Transverse colon (tissue), 4 donors: ENCODE results near the gene IL4. TPM values are rescaled to one million over a fixed set of nuclear protein-coding genes. Genes with fewer than 3 reads are reported as not detected.

Source experiments
- DNase-seq: peaks from one replicate; pipeline ENCODE4 v3.0.0-alpha.2; 2019
- H3K27ac ChIP-seq, 4 donors: fragments of 200-600 bp; sonication (generic); 2 replicates each; pipeline ENCODE4 v1.5.1; 2016 to 2018; ENCODE audit warnings: inconsistent platforms in 4 of 4
- H3K27me3 ChIP-seq: fragments of 200-600 bp; sonication (generic); 2 replicates; pipeline ENCODE4 v1.5.1; 2017; ENCODE audit warnings: inconsistent platforms
- H3K36me3 ChIP-seq, 4 donors: fragments of 200-600 bp; sonication (generic); 2 replicates each; pipeline ENCODE4 v1.5.1; 2017 to 2019; ENCODE audit warnings: inconsistent platforms in 4 of 4
- H3K4me1 ChIP-seq, 4 donors: fragments of 200-600 bp; sonication (generic); 2 replicates each; pipeline ENCODE4 v1.5.1; 2017 to 2020; ENCODE audit warnings: inconsistent platforms in 4 of 4
- H3K4me3 ChIP-seq, 4 donors: fragments of 200-600 bp; sonication (generic); 1 replicate in 1 of 4; 2 replicates in 3 of 4; pipeline versions ENCODE4 v1.5.1 to v1.6.1; 2017 to 2019; ENCODE audit warnings: inconsistent platforms in 4 of 4
- H3K9me3 ChIP-seq, 2 donors: fragments of 200-600 bp; sonication (generic); 2 replicates each; pipeline ENCODE4 v1.5.1; 2017 to 2019; ENCODE audit warnings: inconsistent platforms in 2 of 2
- CTCF ChIP-seq, 5 experiments: fragments of 200-600 bp in 3 of 5; fragments of 450-650 bp in 2 of 5; sonication (generic) in 3 of 5; IDR thresholded peaks; 1 replicate in 2 of 5; 2 replicates in 3 of 5; pipeline ENCODE4 v1.5.1; 2016 to 2017; ENCODE audit warnings: antibody characterized with exemption in 5 of 5, inconsistent platforms in 3 of 5, mild to moderate bottlenecking in 2 of 5, moderate library complexity in 1 of 5
- EP300 ChIP-seq: sonication (generic); formaldehyde crosslinking; IDR thresholded peaks from one replicate; pipeline ENCODE4 v1.6.1; 2017; ENCODE audit warnings: antibody characterized with exemption, low read depth
- POLR2A ChIP-seq: fragments of 450-650 bp; IDR thresholded peaks from one replicate; pipeline ENCODE4 v1.6.1; 2016; ENCODE audit warnings: antibody characterized with exemption, mild to moderate bottlenecking, moderate library complexity
- POLR2AphosphoS5 ChIP-seq, 3 donors: sonication (generic); formaldehyde crosslinking; IDR thresholded peaks; one replicate each; pipeline ENCODE4 v1.6.1; 2016; ENCODE audit warnings: antibody characterized with exemption in 3 of 3
- WGBS, 2 donors: methylation state at CpG; one replicate each; pipeline ENCODE4 v1.1.5; 2018; ENCODE audit warnings: low coverage in 1 of 2; 5-methylcytosine and 5-hydroxymethylcytosine counted together
- in situ Hi-C, 4 donors: fragments of 200-750 bp; cut with MboI; loops; one replicate each; pipeline versions ENCODE4 v1.15.0 to v1.15.1; 2017; ENCODE audit warnings: low sequenced_read_pairs in 3 of 4, low pct_ligation_motif_present in 1 of 4, low pct_unique_long_range_greater_than_20kb in 1 of 4
- intact Hi-C: fragments of 100-400 bp; cut with DNase I; formaldehyde crosslinking; loops from one replicate; pipeline ENCODE4 v1.15.1; 2023; ENCODE audit warnings: low total_unique reads
- total RNA-seq, 4 donors: library from RNA; depleted of rRNA; stranded (reverse); fragments of >200 nt; gene quantifications; one replicate each; pipeline ENCODE4 v1.1.0, GENCODE V29; 2016

The IL4 gene
- total RNA-seq, 4 donors from 2014 or later = not detected

- H3K4me1 ChIP-seq = no peaks in the 10 kb centered on the region
- no peak overlapping the region for H3K27ac ChIP-seq
- 63 to 82% methylated on average over 4 of the region's 4 CpGs for WGBS, 2 donors
- H3K36me3 ChIP-seq = peaks cover 0 to 35% (median 16%) of the 10 kb centered on the region in 4 donors
- no peaks in the 10 kb centered on the region for H3K27me3 ChIP-seq
- DNase-seq = no peak
- TF ChIP-seq CTCF (IDR thresholded peaks at IDR 0.05) (no peak), POLR2AphosphoS5 (IDR thresholded peaks at IDR 0.05) (no peak), POLR2A (no peak)
- in situ Hi-C loops = no loop called here
- H3K9me3 ChIP-seq = no peaks in the 10 kb centered on the region
- H3K4me3 ChIP-seq = no peak overlapping the region
- intact Hi-C loops = no loop called here
These were observed 37.9 kb upstream of the IL4 start for GRCh38 chr5:132635873-132636272.

- Histone ChIP-seq H3K4me3 (no peak overlapping the region), H3K27me3 (no peaks in the 10 kb centered on the region), H3K36me3 (peaks cover 0 to 49% (median 23%) of the 10 kb centered on the region in 4 donors), H3K27ac (no peak overlapping the region), H3K4me1 (no peaks in the 10 kb centered on the region), H3K9me3 (no peaks in the 10 kb centered on the region)
- in situ Hi-C loops (no loop called here), intact Hi-C loops (no loop called here)
- DNase-seq = no peak
- TF ChIP-seq EP300 = no peak
- no peak for TF ChIP-seq CTCF (IDR thresholded peaks at IDR 0.05)
- no peak for TF ChIP-seq POLR2AphosphoS5 (IDR thresholded peaks at IDR 0.05)
- no peak for TF ChIP-seq POLR2A
- WGBS, 2 donors = 90 to 94% methylated on average over 3 to 4 of the region's 4 CpGs
These were observed 36.5 kb upstream of the IL4 start for GRCh38 chr5:132637241-132637640.

- no peak overlapping the region for H3K27ac ChIP-seq
- no peaks in the 10 kb centered on the region for H3K9me3 ChIP-seq
- H3K4me3 ChIP-seq = no peak overlapping the region
- TF ChIP-seq CTCF (IDR thresholded peaks at IDR 0.05) (no peak), POLR2AphosphoS5 (IDR thresholded peaks at IDR 0.05) (no peak), POLR2A (no peak), EP300 (no peak)
- intact Hi-C loops (no loop called here), in situ Hi-C loops (no loop called here)
- DNase-seq = no peak
- 40 to 63% methylated on average over 1 to 2 of the region's 2 CpGs for WGBS, 2 donors
- H3K27me3 ChIP-seq = no peaks in the 10 kb centered on the region
- H3K36me3 ChIP-seq = peaks cover 0 to 57% (median 28%) of the 10 kb centered on the region in 4 donors
- H3K4me1 ChIP-seq = no peaks in the 10 kb centered on the region
These were observed 34.1 kb upstream of the IL4 start for GRCh38 chr5:132639706-132640130.

- Histone ChIP-seq H3K36me3 (peaks cover 0 to 57% (median 28%) of the 10 kb centered on the region in 4 donors), H3K9me3 (no peaks in the 10 kb centered on the region), H3K27ac (no peak overlapping the region), H3K4me3 (no peak overlapping the region), H3K4me1 (no peaks in the 10 kb centered on the region), H3K27me3 (no peaks in the 10 kb centered on the region)
- intact Hi-C loops = no loop called here
- in situ Hi-C loops = no loop called here
- TF ChIP-seq CTCF (IDR thresholded peaks at IDR 0.05) (no peak), POLR2AphosphoS5 (IDR thresholded peaks at IDR 0.05) (no peak)
- no peak for DNase-seq
- 74 to 100% methylated on average over 2 to 4 of the region's 4 CpGs for WGBS, 2 donors
These were observed 33.2 kb upstream of the IL4 start for GRCh38 chr5:132640613-132641012.
